MCF 10A (cell line): Measurements from ENCODE around the gene DMRTA2. TPM values are rescaled to one million over a fixed set of nuclear protein-coding genes. Genes with fewer than 3 reads are reported as not detected.

ENCODE experiments used
- BruUV-seq: library from RNA; stranded (reverse); fragments of 400-500 nt; replicated peaks from 2 replicates; lab custom pipeline; 2021; lab: Mats Ljungman, UMichigan
- CTCF ChIA-PET: fragments of 300-600 bp; sonication (Branson Sonifier 250); formaldehyde crosslinking; extraction: SDS; loops from one replicate; lab custom pipeline; 2021; ENCODE audit warnings: antibody characterized with exemption, inconsistent platforms; lab: Yijun Ruan, JAX
- POLR2A ChIA-PET: fragments of 300-600, 350-650 bp; sonication (Branson Sonifier 250); formaldehyde crosslinking; extraction: SDS; loops from one replicate; lab custom pipeline; 2020; ENCODE audit warnings: antibody characterized with exemption, inconsistent platforms; lab: Yijun Ruan, JAX
- DNase-seq: peaks from one replicate; pipeline ENCODE4 v3.0.0-alpha.2; 2018; ENCODE audit not compliant: unreplicated experiment
- H3K27ac Mint-ChIP-seq: one replicate; pipeline ENCODE4 v1.8.0; 2022; ENCODE audit warnings: mild to moderate bottlenecking, low read depth, mixed read lengths; ENCODE audit not compliant: unreplicated experiment
- H3K27me3 Mint-ChIP-seq: one replicate; pipeline ENCODE4 v1.8.0; 2022; ENCODE audit warnings: mixed read lengths; ENCODE audit not compliant: insufficient read depth, unreplicated experiment
- H3K36me3 Mint-ChIP-seq: one replicate; pipeline ENCODE4 v1.8.0; 2022; ENCODE audit warnings: mild to moderate bottlenecking, moderate library complexity, mixed read lengths; ENCODE audit not compliant: insufficient read depth, unreplicated experiment
- H3K4me1 Mint-ChIP-seq: one replicate; pipeline ENCODE4 v1.8.0; 2022; ENCODE audit warnings: mixed read lengths; ENCODE audit not compliant: insufficient read depth, unreplicated experiment
- H3K4me3 Mint-ChIP-seq: one replicate; pipeline ENCODE4 v1.8.0; 2022; ENCODE audit warnings: mild to moderate bottlenecking, moderate library complexity, mixed read lengths; ENCODE audit not compliant: unreplicated experiment
- H3K9me3 Mint-ChIP-seq: one replicate; pipeline ENCODE4 v1.8.0; 2022; ENCODE audit warnings: mixed read lengths; ENCODE audit not compliant: unreplicated experiment
- intact Hi-C: fragments of 100-400 bp; cut with micrococcal nuclease; formaldehyde crosslinking; loops from 2 replicates; pipeline ENCODE4 v1.14.1; 2022
- total RNA-seq: library from RNA; stranded (reverse); gene quantifications from 2 replicates; pipeline ENCODE4 v1.2.3, GENCODE V29; 2022
- TF ChIP-seq, protein P1 (sequence below): fragments of 200-600 bp; IDR thresholded peaks from one replicate; pipeline ENCODE4 v1.8.0; 2022; ENCODE audit warnings: antibody characterized with exemption, mild to moderate bottlenecking; ENCODE audit not compliant: unreplicated experiment

Gene DMRTA2
- total RNA-seq, 1 experiment from 2014 or later: not detected

DNA sequence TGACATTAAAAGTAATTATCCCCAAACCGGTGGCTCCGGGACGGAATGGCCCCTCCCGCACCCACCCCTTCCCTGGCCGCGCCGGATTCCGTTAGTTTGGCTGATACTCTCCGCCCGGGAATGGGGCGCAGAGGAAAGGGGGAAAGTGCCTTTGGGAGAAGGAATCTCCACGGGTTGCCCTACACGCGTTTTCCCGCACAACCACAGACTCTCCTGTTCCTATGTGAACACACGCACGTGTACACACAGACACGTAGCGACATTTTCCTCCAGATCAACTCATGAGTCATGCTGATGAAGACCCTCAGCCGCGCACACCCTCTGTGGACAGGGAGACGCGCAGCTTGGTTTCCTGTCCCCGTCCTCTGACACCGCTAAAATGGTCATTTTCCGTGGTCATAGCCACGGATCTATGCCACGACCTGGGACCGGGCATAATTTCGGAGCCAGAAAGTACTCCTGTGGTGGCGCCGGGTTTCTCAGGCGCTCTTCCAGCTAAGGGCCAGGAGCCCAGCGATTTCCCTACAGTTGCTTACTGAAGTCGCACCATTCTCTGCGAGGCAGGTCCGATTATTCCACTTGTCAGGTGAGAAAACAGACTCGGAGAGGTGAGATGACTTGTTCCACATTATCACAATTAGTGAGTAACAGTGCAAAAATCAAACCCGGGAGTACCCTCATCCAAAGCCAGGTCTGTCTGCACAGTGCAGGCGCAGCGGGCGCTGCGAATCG is 4.0 kb upstream of the DMRTA2 start:
- no peaks in the 10 kb centered on the region for H3K36me3 Mint-ChIP-seq
- H3K27me3 Mint-ChIP-seq: peaks cover 34% of the 10 kb centered on the region
- no peak overlapping the region for H3K27ac Mint-ChIP-seq
- no peak overlapping the region for H3K4me3 Mint-ChIP-seq
- intact Hi-C loops: no loop called here
- no peak for DNase-seq
- BruUV-seq: no TSS peak
- ChIA-PET POLR2A (no interaction called here), CTCF (no interaction called here)
- H3K9me3 Mint-ChIP-seq: no peaks in the 10 kb centered on the region
- TF ChIP-seq, protein P1, sequence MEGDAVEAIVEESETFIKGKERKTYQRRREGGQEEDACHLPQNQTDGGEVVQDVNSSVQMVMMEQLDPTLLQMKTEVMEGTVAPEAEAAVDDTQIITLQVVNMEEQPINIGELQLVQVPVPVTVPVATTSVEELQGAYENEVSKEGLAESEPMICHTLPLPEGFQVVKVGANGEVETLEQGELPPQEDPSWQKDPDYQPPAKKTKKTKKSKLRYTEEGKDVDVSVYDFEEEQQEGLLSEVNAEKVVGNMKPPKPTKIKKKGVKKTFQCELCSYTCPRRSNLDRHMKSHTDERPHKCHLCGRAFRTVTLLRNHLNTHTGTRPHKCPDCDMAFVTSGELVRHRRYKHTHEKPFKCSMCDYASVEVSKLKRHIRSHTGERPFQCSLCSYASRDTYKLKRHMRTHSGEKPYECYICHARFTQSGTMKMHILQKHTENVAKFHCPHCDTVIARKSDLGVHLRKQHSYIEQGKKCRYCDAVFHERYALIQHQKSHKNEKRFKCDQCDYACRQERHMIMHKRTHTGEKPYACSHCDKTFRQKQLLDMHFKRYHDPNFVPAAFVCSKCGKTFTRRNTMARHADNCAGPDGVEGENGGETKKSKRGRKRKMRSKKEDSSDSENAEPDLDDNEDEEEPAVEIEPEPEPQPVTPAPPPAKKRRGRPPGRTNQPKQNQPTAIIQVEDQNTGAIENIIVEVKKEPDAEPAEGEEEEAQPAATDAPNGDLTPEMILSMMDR: no peak
- no peaks in the 10 kb centered on the region for H3K4me1 Mint-ChIP-seq

DNA sequence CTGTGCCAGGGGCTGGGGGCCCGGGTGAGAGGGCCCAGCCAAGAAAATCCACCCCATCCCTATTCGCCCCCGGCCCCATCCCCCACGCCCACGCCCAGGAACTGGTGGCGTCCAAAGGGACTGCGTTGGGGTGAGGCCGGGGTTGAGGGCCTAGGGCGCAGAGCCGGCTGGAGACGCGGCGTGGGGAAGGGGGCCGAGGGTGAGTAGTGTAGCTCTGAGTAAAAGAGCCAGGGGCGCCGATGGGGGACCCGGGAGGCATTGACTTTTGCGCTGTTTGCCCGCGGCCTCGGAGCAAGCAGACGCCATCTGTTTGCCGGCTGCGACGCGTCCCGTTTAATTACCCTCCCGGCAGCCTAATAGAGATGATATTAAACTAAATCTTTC is 3.5 kb upstream of the DMRTA2 start:
- no peaks in the 10 kb centered on the region for H3K36me3 Mint-ChIP-seq
- DNase-seq: no peak
- H3K27me3 Mint-ChIP-seq: peaks cover 34% of the 10 kb centered on the region
- H3K4me3 Mint-ChIP-seq: no peak overlapping the region
- no peaks in the 10 kb centered on the region for H3K4me1 Mint-ChIP-seq
- intact Hi-C loops: no loop called here
- H3K27ac Mint-ChIP-seq: no peak overlapping the region
- BruUV-seq: no TSS peak
- POLR2A ChIA-PET: no interaction called here
- CTCF ChIA-PET: no interaction called here
- no peaks in the 10 kb centered on the region for H3K9me3 Mint-ChIP-seq
- TF ChIP-seq, protein P1: no peak

GRCh38 chr1:50426108-50426700 is 3.0 kb upstream of the DMRTA2 start:
- H3K4me1 Mint-ChIP-seq: no peaks in the 10 kb centered on the region

More at GRCh38 chr1:50426108-50426700, 3.0 kb upstream of the DMRTA2 start:
- BruUV-seq: no TSS peak
- ChIA-PET POLR2A (no interaction called here), CTCF (no interaction called here)
- intact Hi-C loops: no loop called here
- TF ChIP-seq, protein P1: no peak
- H3K9me3 Mint-ChIP-seq: no peaks in the 10 kb centered on the region
- H3K27me3 Mint-ChIP-seq: peaks cover 33% of the 10 kb centered on the region
- no peak overlapping the region for H3K4me3 Mint-ChIP-seq
- no peaks in the 10 kb centered on the region for H3K36me3 Mint-ChIP-seq
- DNase-seq: no peak
- no peak overlapping the region for H3K27ac Mint-ChIP-seq
